Thoracic aorta (tissue), 2 donors: Measurements from ENCODE around the gene CWC25. TPM values are rescaled to one million over a fixed set of nuclear protein-coding genes. Genes with fewer than 3 reads are reported as not detected.
A peak's percentile ranks its signal among the peaks of the same experiment; 100 is the strongest.

Experiments
- ATAC-seq: fragments of 150-250 bp; one replicate; pipeline ENCODE4 v1.8.0; 2017; ENCODE audit warnings: low read depth; ENCODE audit not compliant: insufficient number of reproducible peaks, low FRiP score
- DNase-seq: peaks from one replicate; pipeline ENCODE4 v3.0.0-alpha.2; 2020; ENCODE audit warnings: low spot score
- H3K27ac ChIP-seq, 2 donors: fragments of 200-600 bp; sonication (generic); 1 replicate in 1 of 2; 2 replicates in 1 of 2; pipeline ENCODE4 v1.5.1; 2016; ENCODE audit warnings: mild to moderate bottlenecking in 2 of 2, moderate library complexity in 2 of 2
- H3K27me3 ChIP-seq: fragments of 200-600 bp; sonication (generic); replicated peaks from 2 replicates; pipeline ENCODE4 v1.6.0; 2016; ENCODE audit warnings: mild to moderate bottlenecking; ENCODE audit not compliant: insufficient read depth
- H3K36me3 ChIP-seq: fragments of 200-600 bp; sonication (generic); one replicate; pipeline ENCODE4 v1.5.1; 2016
- H3K4me1 ChIP-seq, 2 donors: fragments of 200-600 bp; sonication (generic); 1 replicate in 1 of 2; 2 replicates in 1 of 2; pipeline versions ENCODE4 v1.5.1 to v1.6.0; 2016; ENCODE audit warnings: low read depth in 2 of 2, mild to moderate bottlenecking in 1 of 2; ENCODE audit not compliant: control insufficient read depth in 1 of 2
- H3K4me3 ChIP-seq: fragments of 200-600 bp; sonication (generic); 2 replicates; pipeline ENCODE4 v1.5.1; 2016; ENCODE audit warnings: mild to moderate bottlenecking
- H3K9me3 ChIP-seq: fragments of 200-600 bp; sonication (generic); 2 replicates; pipeline ENCODE4 v1.5.1; 2016
- total RNA-seq, 2 donors: library from RNA; depleted of rRNA; stranded (reverse); fragments of >200 nt; gene quantifications; one replicate each; pipeline versions ENCODE4 v1.1.0 to v1.2.3, GENCODE V29; 2016
- TF ChIP-seq, protein P1 (sequence below): fragments of 200-600 bp; sonication (generic); IDR thresholded peaks from one replicate; pipeline ENCODE4 v1.5.1; 2019; ENCODE audit warnings: antibody characterized with exemption

The CWC25 gene
- total RNA-seq, 2 donors from 2014 or later = 28.0 to 29.1 TPM

DNA sequence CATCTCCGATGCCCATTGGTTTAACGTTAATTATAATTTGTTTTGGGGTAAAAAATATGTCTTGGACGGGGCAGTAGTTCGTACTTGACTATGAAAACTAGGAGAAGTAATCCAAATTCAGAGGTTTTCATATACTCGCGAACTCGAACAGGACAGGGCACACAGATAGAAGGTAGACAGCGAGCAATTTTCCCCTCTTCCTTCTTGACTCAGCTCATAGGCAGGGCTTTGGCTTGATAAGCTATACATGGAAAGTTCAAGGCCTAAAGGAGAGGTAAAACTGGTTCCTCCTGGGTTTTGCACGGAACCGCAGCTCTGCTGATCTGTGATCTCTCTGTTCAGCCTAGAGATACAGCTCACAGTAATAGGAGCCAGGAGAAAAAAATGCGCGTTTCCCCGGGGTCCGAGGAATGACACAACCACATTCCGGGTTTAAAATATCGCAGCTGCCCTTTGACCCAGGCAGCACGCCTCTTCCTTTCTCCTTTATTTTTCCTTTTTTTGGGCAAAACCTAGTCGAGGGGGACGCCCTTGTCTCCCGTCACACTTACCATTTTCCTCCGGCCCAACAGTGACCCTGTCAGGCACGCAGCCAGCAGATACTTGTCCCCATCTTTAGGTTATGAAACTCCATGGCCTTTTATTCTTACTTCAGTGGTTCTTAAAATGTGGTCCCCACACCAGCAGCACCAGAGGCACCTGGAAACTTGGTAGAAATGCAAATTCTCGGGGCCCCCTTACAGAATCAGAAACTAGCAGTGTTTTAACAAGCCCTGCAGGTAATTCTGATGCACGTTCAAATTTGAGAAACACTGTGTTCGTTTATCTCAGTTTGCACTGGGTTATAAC lies 43.1 kb upstream of the CWC25 start:
- DNase-seq = no peak

GRCh38 chr17:38867179-38867967 lies 42.3 kb upstream of the CWC25 start:
- H3K36me3 ChIP-seq = no peaks in the 10 kb centered on the region
- peaks cover 12 to 19% of the 10 kb centered on the region in 2 donors for H3K4me1 ChIP-seq
- DNase-seq (no peak), ATAC-seq (no peak)
- H3K27me3 ChIP-seq = no peaks in the 10 kb centered on the region
- H3K27ac ChIP-seq = peak overlapping the region; percentile 92 to 98
- H3K4me3 ChIP-seq = peak overlapping the region; percentile 100
- no peaks in the 10 kb centered on the region for H3K9me3 ChIP-seq
- TF ChIP-seq, protein P1, sequence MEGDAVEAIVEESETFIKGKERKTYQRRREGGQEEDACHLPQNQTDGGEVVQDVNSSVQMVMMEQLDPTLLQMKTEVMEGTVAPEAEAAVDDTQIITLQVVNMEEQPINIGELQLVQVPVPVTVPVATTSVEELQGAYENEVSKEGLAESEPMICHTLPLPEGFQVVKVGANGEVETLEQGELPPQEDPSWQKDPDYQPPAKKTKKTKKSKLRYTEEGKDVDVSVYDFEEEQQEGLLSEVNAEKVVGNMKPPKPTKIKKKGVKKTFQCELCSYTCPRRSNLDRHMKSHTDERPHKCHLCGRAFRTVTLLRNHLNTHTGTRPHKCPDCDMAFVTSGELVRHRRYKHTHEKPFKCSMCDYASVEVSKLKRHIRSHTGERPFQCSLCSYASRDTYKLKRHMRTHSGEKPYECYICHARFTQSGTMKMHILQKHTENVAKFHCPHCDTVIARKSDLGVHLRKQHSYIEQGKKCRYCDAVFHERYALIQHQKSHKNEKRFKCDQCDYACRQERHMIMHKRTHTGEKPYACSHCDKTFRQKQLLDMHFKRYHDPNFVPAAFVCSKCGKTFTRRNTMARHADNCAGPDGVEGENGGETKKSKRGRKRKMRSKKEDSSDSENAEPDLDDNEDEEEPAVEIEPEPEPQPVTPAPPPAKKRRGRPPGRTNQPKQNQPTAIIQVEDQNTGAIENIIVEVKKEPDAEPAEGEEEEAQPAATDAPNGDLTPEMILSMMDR = peak; percentile 39

More for the DNA sequence above, 43.1 kb upstream of the CWC25 start:
- Histone ChIP-seq H3K4me3 (peak overlapping the region; percentile 100), H3K4me1 (peaks cover 20 to 28% of the 10 kb centered on the region in 2 donors), H3K9me3 (no peaks in the 10 kb centered on the region), H3K27me3 (no peaks in the 10 kb centered on the region), H3K27ac (peak overlapping the region; percentile 92 to 98), H3K36me3 (no peaks in the 10 kb centered on the region)
- TF ChIP-seq, protein P1 = no peak
- no peak for ATAC-seq

- TF ChIP-seq, protein P1 = no peak
- DNase-seq (no peak), ATAC-seq (no peak)
- no peak overlapping the region for H3K4me3 ChIP-seq
- no peaks in the 10 kb centered on the region for H3K36me3 ChIP-seq
- H3K27ac ChIP-seq = no peak overlapping the region
- peaks cover 4 to 10% of the 10 kb centered on the region in 2 donors for H3K4me1 ChIP-seq
- no peaks in the 10 kb centered on the region for H3K27me3 ChIP-seq
- H3K9me3 ChIP-seq = no peaks in the 10 kb centered on the region
Observed at GRCh38 chr17:38864636-38865398, 39.7 kb upstream of the CWC25 start.

DNA sequence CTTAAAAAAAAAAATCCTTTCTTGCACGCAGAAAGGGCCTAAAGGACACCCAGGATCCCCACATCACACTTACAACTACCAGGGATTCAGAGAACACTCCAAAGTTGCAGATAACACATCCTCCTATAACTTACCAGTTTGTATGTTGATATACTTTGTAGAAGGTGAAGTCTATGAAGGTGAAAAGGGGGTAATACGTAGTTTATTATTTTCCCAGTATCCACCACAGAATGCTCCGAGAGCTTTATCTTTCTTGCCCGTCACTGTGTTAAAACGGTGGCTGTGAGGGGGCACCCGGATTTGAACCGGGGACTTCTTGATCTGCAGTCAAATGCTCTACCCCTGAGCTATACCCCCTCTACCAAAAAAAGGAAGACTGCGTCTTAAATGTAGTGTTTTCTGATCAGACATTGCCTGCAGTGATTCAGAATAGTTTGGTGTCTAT lies 36.3 kb upstream of the CWC25 start:
- Histone ChIP-seq H3K9me3 (no peaks in the 10 kb centered on the region), H3K36me3 (no peaks in the 10 kb centered on the region), H3K27ac (no peak overlapping the region), H3K4me3 (no peak overlapping the region), H3K27me3 (no peaks in the 10 kb centered on the region), H3K4me1 (no peaks in the 10 kb centered on the region)
- TF ChIP-seq, protein P1 = no peak
- DNase-seq = no peak
- no peak for ATAC-seq
